Fibroblast of skin of left quadriceps (primary cell): ENCODE measurements around the gene SPAG7.
"Not testable (repeated sequence)": the region's sequence is repeated elsewhere in the genome, so short reads cannot be mapped to it uniquely, and the experiment has no call there.

Experiments
- DNase-seq, 2 experiments: peaks; one replicate each; pipeline ENCODE4 v3.0.0-alpha.2; 2013; ENCODE audit warnings: low read depth in 2 of 2

The SPAG7 gene

DNA sequence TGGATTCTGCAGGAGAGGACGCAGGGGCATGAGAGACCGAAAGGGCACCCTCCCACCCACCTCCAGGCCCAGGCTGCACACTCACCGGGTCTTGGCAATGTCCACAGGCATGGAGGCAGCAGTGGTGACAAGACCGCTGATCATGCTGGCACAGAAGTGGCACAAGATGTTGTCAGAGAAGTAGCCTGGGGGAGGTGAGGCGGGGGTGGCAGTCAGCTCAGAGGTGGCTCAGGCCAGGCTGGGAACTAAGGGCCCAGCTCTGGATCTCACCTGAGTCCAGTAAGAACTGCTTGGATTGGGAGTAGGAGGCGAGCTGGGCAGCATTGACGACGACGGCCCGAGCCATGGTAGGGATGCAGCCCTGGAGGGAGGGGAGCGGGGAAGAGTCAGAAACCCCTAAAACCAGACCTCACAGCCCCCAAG is 29.5 kb downstream of the SPAG7 start:
- DNase-seq: no peak

DNA sequence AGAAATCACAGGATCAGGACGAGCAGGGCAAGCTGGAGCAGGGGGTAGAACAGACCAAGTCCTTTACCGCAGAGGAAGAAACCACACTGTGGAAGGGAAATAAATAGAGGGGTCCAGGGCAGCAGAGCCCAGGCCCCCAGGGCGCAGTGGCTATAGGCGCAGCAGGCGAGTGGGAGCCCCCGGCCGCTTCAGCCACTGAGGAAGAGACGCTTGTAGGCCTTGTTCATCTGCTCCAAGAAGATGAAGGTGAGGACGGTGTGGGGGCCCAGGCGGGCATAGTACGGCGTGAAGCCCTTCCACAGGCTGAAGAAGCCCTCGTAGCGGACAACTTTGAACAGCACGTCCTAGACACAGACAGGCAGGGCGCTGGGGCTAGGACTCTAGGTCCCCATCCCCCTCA is 30.1 kb downstream of the SPAG7 start:
- no peak for DNase-seq

DNA sequence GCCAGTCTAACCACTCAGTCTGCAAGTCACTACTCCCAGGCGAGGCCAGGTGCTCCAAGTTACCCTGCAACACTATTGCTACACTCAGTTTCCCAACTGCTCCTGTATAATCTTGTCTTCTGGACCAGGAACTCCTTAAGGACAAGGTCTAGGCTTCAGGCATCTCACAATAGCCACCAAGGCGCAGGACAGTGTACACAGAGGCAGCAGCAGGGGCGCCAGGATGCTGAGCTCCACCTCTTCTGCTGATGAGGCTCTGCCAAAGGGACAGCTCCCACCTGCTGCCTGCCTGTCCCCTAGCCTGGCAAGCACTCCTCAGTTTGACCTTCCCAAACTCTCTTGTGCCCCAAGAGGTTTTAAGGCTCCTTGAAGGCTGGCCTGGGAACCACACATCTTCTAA is 31.2 kb downstream of the SPAG7 start:
- DNase-seq: no peak

DNA sequence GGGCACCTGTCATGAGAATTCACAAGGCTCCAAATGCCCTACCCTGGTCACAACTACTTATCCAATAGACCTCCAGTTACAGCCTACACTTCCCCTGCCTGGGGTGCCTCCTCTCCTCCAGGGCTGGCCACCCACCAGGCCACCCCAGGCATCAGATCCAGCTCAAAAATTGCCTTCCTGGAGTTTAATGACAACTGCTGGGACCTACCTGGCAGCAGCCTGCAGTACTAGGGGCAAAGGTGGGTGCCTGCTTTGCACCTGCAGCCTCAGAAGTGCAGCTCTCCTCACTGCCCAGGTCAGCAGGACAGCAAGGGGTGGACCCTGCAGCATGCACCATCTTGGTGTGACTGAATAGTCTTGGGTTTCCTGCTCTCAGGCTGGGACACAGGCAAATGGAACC is 32.0 kb downstream of the SPAG7 start:
- DNase-seq: no peak

DNA sequence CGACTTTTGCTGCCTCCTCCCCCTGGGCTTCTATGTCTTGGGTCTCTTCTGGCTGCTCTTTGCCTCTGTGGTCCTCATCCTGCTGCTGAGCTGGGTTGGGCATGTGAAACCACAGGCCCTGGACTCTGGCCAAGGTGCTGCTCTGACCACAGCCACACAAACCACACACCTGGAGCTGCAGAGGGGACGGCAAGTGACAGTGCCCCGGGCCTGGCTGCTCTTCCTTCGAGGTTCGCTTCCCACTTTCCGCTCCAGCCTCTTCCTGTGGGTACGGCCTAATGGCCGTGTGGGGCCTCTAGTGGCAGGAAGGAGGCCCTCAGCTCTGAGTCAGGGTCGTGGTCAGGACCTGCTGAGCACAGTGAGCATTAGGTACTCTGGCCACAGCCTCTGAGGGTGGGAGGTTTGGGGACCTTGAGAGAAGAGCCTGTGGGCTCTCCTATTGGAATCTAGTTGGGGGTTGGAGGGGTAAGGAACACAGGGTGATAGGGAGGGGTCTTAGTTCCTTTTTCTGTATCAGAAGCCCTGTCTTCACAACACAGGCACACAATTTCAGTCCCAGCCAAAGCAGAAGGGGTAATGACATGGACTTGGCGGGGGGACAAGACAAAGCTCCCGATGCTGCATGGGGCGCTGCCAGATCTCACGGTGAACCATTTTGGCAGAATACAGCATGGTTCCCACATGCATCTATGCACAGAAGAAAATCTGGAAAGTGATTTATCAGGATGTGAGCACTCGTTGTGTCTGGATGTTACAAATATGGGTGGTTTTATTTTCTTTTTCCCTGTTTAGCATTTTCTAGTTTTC is 33.2 kb downstream of the SPAG7 start:
- no peak for DNase-seq

DNA sequence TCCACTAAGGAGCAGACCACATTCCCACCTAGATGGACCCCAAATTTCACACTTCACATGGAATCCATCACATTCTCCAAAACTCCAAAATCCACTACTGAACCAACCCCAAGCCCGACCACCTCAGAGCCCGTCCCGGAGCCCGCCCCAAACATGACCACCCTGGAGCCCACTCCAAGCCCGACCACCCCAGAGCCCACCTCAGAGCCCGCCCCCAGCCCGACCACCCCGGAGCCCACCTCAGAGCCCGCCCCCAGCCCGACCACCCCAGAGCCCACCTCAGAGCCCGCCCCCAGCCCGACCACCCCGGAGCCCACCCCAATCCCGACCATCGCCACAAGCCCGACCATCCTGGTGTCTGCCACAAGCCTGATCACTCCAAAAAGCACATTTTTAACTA is 34.0 kb downstream of the SPAG7 start:
- DNase-seq: no peak

DNA sequence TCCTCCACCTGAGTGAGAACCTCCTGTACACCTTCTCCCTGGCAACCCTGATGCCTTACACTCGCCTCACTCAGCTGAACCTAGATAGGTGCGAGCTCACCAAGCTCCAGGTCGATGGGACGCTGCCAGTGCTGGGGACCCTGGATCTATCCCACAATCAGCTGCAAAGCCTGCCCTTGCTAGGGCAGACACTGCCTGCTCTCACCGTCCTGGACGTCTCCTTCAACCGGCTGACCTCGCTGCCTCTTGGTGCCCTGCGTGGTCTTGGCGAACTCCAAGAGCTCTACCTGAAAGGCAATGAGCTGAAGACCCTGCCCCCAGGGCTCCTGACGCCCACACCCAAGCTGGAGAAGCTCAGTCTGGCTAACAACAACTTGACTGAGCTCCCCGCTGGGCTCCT is 34.9 kb downstream of the SPAG7 start:
- no peak for DNase-seq

DNA sequence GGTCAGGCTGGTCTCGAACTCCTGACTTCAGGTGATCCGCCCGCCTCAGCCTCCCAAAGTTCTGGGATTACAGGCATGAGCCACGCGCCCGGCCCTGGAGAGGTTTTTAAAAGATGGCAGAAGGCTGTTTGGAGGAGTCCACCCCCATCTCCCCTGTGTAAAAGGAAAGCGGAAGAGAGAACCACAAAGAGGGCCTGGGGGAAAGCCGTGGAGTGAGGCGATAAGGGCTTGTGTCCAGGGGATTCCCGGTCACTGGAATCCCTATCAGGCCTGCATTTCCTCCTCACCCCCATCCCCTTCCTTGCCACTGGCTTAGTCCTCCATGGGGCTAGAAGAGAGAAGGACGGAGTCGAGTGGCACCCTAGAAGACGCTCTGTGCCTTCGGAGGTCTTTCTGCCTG is 35.7 kb downstream of the SPAG7 start, which contains the start of gene GP1BA:
Gene GP1BA (plus strand): TSS at position 315 of the 400 bp plus-strand sequence. CDS start 328 bp downstream, outside the sequence.
- DNase-seq: no peak

DNA sequence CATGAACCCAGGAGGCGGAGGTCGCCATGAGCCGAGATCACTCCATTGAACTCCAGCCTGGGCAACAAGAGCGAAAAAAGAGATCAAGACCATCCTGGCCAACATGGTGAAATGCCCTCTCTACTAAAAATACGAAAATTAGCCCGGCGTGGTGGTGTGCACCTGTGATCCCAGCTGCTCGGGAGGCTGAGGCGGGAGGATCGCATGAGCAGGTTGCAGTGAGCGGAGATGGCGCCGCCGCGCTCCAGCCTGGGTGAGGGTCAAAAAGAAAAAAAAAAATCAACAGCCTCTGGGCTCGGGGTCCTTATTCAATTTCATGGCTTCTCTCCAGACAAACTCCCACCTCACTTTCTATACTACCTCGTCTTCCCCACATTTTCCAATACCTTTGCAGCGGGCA is 38.7 kb downstream of the SPAG7 start:
- DNase-seq: no peak

DNA sequence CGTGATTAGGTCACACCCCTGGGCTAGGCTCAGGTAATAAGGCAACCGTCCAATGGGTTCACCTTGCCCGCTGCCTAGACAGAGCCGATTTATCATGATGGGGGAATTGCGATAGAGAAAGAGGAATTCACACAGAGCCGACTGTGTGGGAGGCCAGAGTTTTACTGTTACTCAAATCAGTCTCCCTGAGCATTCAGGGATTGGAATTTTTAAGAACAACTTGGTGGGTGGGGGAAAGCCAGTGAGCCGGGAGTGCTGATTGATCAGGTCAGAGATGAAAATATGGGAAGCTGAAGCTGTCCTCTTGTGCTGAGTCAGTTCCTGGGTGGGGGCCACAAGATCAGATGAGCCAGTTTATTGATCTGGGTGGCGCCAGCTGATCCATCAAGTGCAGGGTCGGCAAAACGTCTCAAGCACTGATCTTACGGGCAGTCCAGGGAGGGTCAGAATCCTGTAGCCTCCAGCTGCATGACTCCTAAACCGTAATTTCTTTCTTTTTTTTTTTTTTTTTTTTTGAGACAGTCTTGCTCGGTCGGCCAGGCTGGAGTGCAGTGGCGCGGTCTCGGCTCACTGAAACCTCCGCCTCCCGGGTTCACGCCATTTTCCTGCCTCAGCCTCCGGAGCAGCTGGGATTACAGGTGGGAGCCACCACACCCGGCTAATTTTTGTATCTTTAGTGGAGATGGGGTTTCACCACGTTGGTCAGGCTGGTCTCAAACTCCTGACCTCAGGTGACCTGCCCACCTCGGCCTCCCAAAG is 40.9 kb downstream of the SPAG7 start:
- DNase-seq: not testable (repeated sequence)

DNA sequence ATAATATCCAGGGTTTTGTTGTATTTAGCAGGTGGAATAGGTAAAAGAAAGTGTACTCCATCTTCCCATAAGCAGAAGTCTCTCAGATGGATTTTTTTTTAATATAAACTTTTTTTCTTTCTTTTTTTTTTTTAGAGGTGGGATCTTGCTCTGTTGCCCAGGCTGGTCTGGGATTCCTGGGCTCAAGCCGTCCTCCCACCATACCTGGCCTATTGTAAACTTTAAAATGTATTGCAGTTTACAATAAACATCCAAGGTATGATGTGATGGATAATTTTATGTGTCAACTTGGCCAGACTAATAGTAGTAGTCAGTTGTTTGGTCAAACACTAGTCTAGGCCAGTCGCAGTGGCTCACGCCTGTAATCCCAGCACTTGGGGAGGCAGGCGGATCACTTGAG is 46.3 kb downstream of the SPAG7 start:
- DNase-seq: no peak

DNA sequence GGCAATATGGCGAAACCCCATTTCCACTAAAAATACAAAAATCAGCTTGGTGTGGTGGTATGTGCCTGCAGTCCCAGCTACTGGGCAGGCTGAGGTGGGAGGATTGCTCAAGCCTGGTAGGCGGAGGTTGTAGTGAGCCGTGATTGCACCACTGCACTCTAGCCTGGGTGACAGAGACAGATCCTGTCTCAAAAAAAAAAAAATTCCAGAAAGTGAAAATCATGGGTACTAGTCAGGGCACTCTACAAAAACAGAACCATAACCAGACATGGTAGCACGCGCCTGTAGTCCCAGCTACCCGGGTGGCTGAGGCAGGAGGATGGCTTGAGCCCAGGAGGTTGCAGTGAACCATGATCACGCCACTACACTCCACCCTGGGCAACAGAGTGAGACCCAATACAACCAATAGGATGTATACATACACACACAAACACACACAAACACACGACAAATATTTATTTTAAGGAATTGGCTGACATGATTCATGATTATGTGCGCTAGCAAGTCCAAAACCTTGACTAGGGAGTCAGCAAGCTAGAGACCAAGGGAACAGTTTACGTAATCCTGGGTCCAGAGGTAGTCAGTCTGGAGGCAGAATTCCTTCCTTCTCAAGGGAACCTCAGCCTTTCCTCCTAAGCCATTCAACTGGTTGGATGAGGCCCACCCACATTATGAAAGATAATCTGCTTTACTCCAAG is 47.1 kb downstream of the SPAG7 start:
- no peak for DNase-seq

DNA sequence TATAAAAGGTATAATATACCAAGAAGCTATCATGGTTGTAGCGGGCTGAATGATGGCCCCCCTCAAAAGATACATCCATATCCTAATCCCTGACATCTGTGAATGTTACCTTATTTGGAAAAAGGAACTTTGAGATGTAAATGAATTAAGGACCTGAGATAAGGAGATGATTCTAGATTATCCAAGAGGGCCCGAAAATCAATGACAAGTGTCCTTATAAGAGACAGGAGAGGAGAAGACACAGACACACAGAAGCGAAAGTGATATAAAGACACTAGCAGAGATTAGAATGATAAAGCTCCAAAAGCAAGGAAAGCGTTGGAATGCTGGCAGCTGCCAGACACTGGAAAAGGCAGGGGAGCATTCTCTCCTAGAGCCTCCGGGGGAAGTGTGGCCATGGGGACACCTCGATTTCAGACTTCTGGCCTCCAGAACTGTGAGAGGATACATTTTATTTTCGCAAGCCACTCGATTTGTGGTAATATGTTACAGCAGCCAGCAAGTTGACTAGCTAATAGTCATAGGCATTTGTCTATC is 48.0 kb downstream of the SPAG7 start:
- no peak for DNase-seq

DNA sequence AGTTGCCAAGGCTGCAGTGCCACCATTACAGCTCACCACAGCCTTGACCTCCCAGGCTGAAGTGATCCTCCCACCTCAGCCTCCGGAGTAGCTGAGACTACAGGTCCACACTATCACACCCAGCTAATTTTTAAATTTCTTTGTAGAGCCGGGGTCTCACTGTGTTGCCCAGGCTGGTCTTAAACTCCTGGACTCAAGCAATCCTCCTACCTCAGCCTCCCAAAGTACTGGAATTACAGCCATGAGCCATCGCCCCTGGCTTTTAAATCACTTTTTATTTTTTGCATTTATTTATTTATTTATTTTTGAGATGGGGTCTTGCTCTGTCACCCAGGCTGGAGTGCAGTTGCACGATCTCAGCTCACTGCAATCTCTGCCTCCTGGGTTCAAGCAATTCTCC is 53.1 kb downstream of the SPAG7 start:
- DNase-seq: not testable (repeated sequence)

DNA sequence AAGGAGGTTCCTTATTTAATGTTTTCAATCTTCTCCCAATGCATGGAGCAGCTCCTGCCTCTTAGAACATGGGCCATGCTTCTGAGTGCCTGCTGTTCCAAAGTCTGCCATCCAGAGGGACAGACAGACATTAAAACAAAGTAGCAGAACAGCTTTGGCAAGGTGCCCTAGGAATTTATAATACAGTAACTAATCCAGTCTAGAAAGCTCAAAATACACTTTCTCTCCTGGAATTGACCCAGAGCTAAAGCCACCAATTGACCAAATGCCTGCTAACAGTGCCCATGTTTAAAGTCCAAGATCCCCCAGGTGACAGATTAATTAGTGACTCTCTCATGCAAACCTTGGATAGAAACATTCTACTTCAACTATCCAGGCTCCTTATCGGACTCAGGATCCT is 53.6 kb downstream of the SPAG7 start:
- DNase-seq: no peak
